SJSA1 (cell line): ENCODE measurements around the gene SDC4. TPM values are rescaled to one million over a fixed set of nuclear protein-coding genes. Genes with fewer than 3 reads are reported as not detected.

ENCODE experiments used
- DNase-seq, 2 experiments: peaks; one replicate each; pipeline ENCODE4 v3.0.0-alpha.2; 2015 to 2020; ENCODE audit warnings: low spot score in 2 of 2, low read depth in 1 of 2
- H3K27ac ChIP-seq: fragments of 250-450 bp; sonication (Bioruptor Pico); 2 replicates; pipeline ENCODE4 v1.5.1; 2020; ENCODE audit warnings: mild to moderate bottlenecking, moderate library complexity
- H3K27me3 ChIP-seq: fragments of 250-450 bp; sonication (Bioruptor Pico); replicated peaks from 2 replicates; pipeline ENCODE4 v1.5.1; 2020; ENCODE audit warnings: mild to moderate bottlenecking, moderate library complexity
- H3K36me3 ChIP-seq: fragments of 250-450 bp; sonication (Bioruptor Pico); 2 replicates; pipeline ENCODE4 v1.5.1; 2020; ENCODE audit warnings: mild to moderate bottlenecking
- H3K4me1 ChIP-seq: fragments of 250-450 bp; sonication (Bioruptor Pico); replicated peaks from 2 replicates; pipeline ENCODE4 v1.6.1; 2021; ENCODE audit warnings: mild to moderate bottlenecking
- H3K4me3 ChIP-seq: fragments of 250-450 bp; sonication (Bioruptor Pico); 2 replicates; pipeline ENCODE4 v1.5.1; 2020; ENCODE audit warnings: mild to moderate bottlenecking
- H3K9me3 ChIP-seq: fragments of 250-450 bp; sonication (Bioruptor Pico); replicated peaks from 2 replicates; pipeline ENCODE4 v1.5.1; 2020; ENCODE audit warnings: mild to moderate bottlenecking
- total RNA-seq: library from RNA; depleted of rRNA; stranded (reverse); fragments of >200 nt; shearing (Covaris generic); gene quantifications from 2 replicates; pipeline ENCODE4 v1.2.3, GENCODE V29; 2014

The SDC4 gene
- total RNA-seq, 1 experiment from 2014 or later = 107 TPM

GRCh38 chr20:45336530-45337366 lies 11.5 kb downstream of the SDC4 start:
- Histone ChIP-seq H3K4me3 (no peak overlapping the region), H3K4me1 (peaks cover 48% of the 10 kb centered on the region), H3K27ac (peak overlapping the region; percentile 79), H3K9me3 (no peaks in the 10 kb centered on the region), H3K36me3 (peaks cover 91% of the 10 kb centered on the region), H3K27me3 (no peaks in the 10 kb centered on the region)
- peak in 1 of 2 experiments; percentile 59 for DNase-seq

DNA sequence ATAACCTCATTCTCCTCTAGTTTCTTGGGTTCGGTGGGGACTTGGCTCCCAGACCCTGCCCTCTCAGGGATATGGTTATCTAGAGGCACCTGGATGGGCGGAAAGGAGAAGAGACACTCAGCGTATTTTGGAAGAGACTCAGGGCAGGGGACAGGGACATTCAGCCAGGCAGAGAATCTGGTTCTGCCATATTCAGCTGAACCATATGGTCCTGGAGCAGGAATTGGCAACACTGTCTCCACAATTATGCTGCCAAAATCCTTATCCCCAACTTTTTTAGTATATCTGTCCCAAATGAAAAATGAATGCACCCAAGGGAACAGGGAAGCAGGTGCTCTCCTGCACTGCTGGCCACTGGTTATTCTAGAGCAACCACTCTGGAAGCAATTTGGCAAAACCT lies 17.7 kb downstream of the SDC4 start:
- Histone ChIP-seq H3K27ac (no peak overlapping the region), H3K36me3 (peaks cover 92% of the 10 kb centered on the region), H3K27me3 (no peaks in the 10 kb centered on the region), H3K4me3 (no peak overlapping the region), H3K9me3 (no peaks in the 10 kb centered on the region), H3K4me1 (no peaks in the 10 kb centered on the region)
- DNase-seq = no peak

GRCh38 chr20:45329497-45330319 lies 18.5 kb downstream of the SDC4 start:
- Histone ChIP-seq H3K4me3 (no peak overlapping the region), H3K27me3 (no peaks in the 10 kb centered on the region), H3K36me3 (peaks cover 85% of the 10 kb centered on the region), H3K4me1 (no peaks in the 10 kb centered on the region), H3K27ac (no peak overlapping the region), H3K9me3 (no peaks in the 10 kb centered on the region)
- DNase-seq = no peak

DNA sequence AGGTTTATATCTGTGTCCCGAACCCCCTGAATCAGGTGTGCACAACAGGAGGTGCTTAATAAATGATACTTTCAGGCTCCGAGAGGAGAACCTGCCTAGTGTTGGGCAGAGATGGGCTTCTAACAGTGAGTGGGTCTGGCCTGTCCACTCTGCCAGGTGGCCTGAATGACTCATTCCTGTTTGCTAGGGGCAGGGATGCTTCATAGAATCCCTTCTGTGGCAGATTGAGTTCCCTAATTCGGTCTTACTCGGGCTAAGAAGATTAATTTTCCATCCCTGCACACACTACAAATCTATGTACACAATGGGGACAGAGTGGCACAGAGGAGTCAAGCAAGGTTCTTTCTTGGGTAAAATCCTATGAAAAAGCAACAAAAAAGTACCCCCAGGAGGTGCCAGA lies 19.8 kb downstream of the SDC4 start:
- DNase-seq = no peak
- H3K4me1 ChIP-seq = no peaks in the 10 kb centered on the region
- no peaks in the 10 kb centered on the region for H3K27me3 ChIP-seq
- peaks cover 75% of the 10 kb centered on the region for H3K36me3 ChIP-seq
- H3K27ac ChIP-seq = no peak overlapping the region
- H3K4me3 ChIP-seq = no peak overlapping the region
- no peaks in the 10 kb centered on the region for H3K9me3 ChIP-seq

DNA sequence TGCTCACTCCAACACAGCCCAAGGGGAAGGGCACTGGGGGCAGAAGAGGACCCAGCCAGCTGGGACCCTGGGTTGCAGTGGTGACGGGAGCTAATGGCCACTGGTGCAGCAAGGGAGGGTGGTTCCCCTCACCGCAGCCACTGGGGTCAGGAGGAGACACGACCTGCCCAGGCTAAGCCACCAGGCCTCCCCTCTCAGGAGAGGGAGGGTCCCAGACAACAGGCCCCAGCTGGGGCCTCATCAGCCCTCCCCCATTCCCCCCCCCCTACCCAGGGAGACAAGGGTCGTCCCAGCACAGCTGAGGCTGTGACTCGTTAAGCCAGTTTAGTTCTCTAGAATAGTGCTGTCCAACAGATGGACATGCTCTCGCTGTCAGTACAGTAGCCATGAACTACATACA lies 22.9 kb downstream of the SDC4 start:
- Histone ChIP-seq H3K4me1 (0 out of 2 replicates have a peak, but pooled peaks cover 5% of the 10 kb centered on the region), H3K27me3 (no peaks in the 10 kb centered on the region), H3K27ac (no peak overlapping the region), H3K9me3 (no peaks in the 10 kb centered on the region), H3K4me3 (no peak overlapping the region), H3K36me3 (peaks cover 46% of the 10 kb centered on the region)
- no peak for DNase-seq

GRCh38 chr20:45323731-45324130 lies 24.5 kb downstream of the SDC4 start:
- H3K36me3 ChIP-seq = peaks cover 29% of the 10 kb centered on the region
- DNase-seq = no peak
- H3K9me3 ChIP-seq = no peaks in the 10 kb centered on the region
- 0 out of 2 replicates have a peak, but pooled peaks cover 5% of the 10 kb centered on the region for H3K4me1 ChIP-seq
- H3K4me3 ChIP-seq = no peak overlapping the region
- no peaks in the 10 kb centered on the region for H3K27me3 ChIP-seq
- no peak overlapping the region for H3K27ac ChIP-seq

DNA sequence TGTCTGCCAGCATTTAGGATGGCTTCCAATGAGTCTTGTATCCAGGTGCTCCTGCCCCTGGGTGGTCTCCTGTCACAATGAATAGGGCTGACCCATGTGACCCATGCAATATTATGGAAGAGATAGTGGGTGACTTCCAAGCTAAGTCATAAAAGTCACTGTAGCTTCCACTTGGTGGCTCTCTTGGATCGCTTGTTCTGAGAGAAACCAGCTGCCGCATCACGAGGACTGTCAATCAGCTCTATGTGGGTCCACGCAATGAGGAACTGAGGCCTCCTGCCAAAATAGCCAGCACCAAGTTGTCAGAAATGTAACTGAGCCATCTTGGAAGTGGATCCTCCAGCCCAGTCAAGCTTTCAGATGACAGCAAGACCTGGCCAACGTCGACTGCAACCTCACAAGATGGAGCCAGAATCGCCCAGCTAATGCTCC lies 25.3 kb downstream of the SDC4 start:
- peaks cover 22% of the 10 kb centered on the region for H3K36me3 ChIP-seq
- no peak overlapping the region for H3K4me3 ChIP-seq
- DNase-seq = no peak
- no peaks in the 10 kb centered on the region for H3K9me3 ChIP-seq
- H3K27ac ChIP-seq = no peak overlapping the region
- no peaks in the 10 kb centered on the region for H3K27me3 ChIP-seq
- 0 out of 2 replicates have a peak, but pooled peaks cover 5% of the 10 kb centered on the region for H3K4me1 ChIP-seq

- no peaks in the 10 kb centered on the region for H3K9me3 ChIP-seq
- no peak for DNase-seq
- no peaks in the 10 kb centered on the region for H3K27me3 ChIP-seq
- H3K4me3 ChIP-seq = no peak overlapping the region
- 0 out of 2 replicates have a peak, but pooled peaks cover 5% of the 10 kb centered on the region for H3K4me1 ChIP-seq
- no peak overlapping the region for H3K27ac ChIP-seq
- H3K36me3 ChIP-seq = peaks cover 6% of the 10 kb centered on the region
Measured at GRCh38 chr20:45320948-45321595, 27.2 kb downstream of the SDC4 start.

DNA sequence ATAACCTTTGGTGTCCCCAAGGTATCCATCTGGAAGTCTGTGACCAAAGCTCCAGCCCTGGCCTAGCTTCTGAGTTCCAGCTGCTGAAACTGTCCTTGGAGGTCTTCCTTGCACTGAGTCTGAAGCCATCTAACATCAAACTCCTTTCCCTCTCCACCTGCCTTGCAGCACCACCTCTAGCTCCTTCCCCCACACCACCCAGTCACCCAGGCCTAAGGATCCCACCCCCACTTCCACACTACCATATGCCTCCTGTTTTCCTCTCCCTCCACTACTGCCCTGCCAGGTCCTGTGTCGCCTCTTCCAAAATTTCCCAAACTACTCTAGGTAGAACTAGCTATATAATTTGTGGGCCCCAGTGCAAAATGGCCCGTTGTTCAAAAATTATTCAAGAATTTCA lies 29.3 kb downstream of the SDC4 start:
- Histone ChIP-seq H3K27ac (no peak overlapping the region), H3K9me3 (no peaks in the 10 kb centered on the region), H3K4me1 (0 out of 2 replicates have a peak, but pooled peaks cover 5% of the 10 kb centered on the region), H3K4me3 (no peak overlapping the region), H3K36me3 (no peaks in the 10 kb centered on the region), H3K27me3 (no peaks in the 10 kb centered on the region)
- DNase-seq = no peak

- Histone ChIP-seq H3K4me1 (0 out of 2 replicates have a peak, but pooled peaks cover 5% of the 10 kb centered on the region), H3K4me3 (no peak overlapping the region), H3K9me3 (no peaks in the 10 kb centered on the region), H3K36me3 (no peaks in the 10 kb centered on the region), H3K27ac (no peak overlapping the region), H3K27me3 (no peaks in the 10 kb centered on the region)
- DNase-seq = no peak
Measured at GRCh38 chr20:45318386-45318939, 29.8 kb downstream of the SDC4 start.

DNA sequence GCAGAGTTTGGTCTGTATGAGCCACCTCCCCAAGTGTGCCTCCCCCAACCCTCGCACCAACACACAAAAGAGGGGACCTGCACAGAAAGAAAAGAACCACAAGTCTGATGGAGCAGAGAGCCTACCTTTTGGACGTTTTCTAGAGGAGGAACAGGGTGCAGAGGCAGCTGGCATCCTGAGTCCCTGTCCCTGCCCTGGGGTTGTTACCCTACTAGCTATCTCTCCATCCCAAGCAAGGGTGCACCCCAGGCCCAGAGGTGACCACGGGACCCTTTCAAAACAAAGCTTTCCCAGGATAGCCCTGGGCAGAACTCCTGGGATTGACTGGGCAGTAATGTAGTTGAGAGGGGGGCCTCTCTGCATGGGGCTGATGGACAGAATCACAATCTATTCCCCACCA lies 30.4 kb downstream of the SDC4 start:
- Histone ChIP-seq H3K4me3 (no peak overlapping the region), H3K27ac (no peak overlapping the region), H3K9me3 (no peaks in the 10 kb centered on the region), H3K4me1 (0 out of 2 replicates have a peak, but pooled peaks cover 3% of the 10 kb centered on the region), H3K27me3 (no peaks in the 10 kb centered on the region), H3K36me3 (no peaks in the 10 kb centered on the region)
- DNase-seq = no peak

GRCh38 chr20:45316150-45317080 lies 31.8 kb downstream of the SDC4 start:
- DNase-seq = no peak
- H3K27me3 ChIP-seq = no peaks in the 10 kb centered on the region
- no peaks in the 10 kb centered on the region for H3K36me3 ChIP-seq
- H3K4me3 ChIP-seq = no peak overlapping the region
- no peaks in the 10 kb centered on the region for H3K9me3 ChIP-seq
- no peak overlapping the region for H3K27ac ChIP-seq
- H3K4me1 ChIP-seq = 0 out of 2 replicates have a peak, but pooled peaks cover 4% of the 10 kb centered on the region
